Measurements from ENCODE around the gene RICTOR.

DNA sequence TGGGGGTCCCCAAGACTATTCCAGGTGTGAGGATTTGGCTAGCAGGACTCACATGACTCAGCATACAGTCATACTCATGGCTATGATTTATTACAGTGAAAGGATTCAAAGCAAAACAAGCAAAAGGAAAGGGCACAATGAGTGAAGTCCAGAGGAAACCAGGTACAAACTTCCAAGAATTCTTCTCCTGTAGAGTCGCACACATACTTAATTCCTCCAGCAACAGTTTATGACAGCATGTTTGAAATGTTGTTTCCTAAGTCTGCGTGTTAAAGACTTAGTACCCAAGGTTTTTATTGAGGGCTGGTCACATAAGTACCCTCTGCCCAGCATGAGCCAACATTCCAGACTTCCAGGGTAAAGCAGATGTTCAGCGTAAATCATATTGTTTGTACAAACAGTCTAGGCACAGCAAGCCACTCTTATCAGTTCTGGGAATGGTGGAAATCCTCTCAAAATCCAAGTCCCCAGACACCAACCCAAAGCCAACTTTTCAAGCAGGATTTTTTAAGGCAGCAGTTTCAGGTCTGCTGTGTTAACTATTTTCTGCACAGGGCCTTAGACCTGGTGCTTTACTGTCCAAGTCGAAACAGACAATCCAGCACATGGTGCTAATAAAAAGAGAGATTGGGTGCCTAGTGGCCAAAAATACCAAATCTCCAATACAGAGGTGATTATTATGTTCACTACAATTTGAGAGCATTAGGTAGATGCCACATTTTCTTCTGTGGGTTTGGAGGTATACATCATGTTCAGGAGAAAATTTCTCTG, 18.6 kb upstream of the RICTOR start:
- TF ChIP-seq, protein P1, sequence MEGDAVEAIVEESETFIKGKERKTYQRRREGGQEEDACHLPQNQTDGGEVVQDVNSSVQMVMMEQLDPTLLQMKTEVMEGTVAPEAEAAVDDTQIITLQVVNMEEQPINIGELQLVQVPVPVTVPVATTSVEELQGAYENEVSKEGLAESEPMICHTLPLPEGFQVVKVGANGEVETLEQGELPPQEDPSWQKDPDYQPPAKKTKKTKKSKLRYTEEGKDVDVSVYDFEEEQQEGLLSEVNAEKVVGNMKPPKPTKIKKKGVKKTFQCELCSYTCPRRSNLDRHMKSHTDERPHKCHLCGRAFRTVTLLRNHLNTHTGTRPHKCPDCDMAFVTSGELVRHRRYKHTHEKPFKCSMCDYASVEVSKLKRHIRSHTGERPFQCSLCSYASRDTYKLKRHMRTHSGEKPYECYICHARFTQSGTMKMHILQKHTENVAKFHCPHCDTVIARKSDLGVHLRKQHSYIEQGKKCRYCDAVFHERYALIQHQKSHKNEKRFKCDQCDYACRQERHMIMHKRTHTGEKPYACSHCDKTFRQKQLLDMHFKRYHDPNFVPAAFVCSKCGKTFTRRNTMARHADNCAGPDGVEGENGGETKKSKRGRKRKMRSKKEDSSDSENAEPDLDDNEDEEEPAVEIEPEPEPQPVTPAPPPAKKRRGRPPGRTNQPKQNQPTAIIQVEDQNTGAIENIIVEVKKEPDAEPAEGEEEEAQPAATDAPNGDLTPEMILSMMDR (IDR thresholded peaks at IDR 0.05) = no peak
- TF ChIP-seq POLR2AphosphoS5 (IDR thresholded peaks at IDR 0.05) (no peak), POLR2A (IDR thresholded peaks at IDR 0.05) (no peak)
